Smooth muscle cell of the brain vasculature (primary cell): ENCODE data around the gene BBX.

Experiments used
- DNase-seq: peaks from one replicate; pipeline ENCODE4 v3.0.0-alpha.2; 2012; ENCODE audit warnings: low read depth, low spot score

The BBX gene

GRCh38 chr3:107598926-107599771 is 76.4 kb downstream of the BBX start:
- DNase-seq = peak; percentile 20

DNA sequence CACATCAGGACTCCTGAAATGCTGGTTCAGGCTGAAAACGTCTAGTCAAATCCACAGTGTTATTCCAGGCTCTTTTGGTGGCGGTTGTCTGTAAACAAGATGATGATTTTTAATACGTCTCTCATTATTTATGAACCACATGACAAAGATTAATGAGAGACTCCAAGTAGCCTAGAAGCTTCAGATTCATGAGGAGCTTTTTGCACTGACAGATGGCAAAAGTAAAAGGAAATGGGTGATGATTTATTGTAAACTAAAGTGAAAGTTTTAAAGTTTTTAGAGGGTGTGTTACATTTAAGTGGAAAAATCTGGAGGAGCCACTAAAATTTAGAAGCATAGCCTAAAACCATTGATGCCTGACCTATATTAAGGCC is 77.0 kb downstream of the BBX start:
- DNase-seq = no peak

DNA sequence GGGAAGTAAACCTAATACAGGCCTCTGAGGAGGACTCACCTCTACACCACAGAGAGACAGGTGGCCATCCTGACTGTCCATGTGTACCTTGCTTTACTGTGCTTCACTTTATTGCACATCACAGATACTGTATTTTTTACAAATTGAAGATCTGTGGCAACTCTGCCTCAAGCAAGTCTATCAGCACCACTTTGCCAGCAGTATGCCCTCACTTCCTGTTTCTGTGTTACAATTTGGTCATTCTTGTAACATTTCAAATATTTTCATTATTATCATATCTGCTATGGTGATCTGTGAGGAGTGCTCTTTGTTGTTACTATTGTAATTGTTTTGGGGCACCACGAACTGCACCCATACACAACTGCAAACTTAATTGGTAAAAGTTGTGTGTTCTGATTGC is 78.0 kb downstream of the BBX start:
- no peak for DNase-seq

GRCh38 chr3:107604057-107604822 is 81.5 kb downstream of the BBX start:
- no peak for DNase-seq

DNA sequence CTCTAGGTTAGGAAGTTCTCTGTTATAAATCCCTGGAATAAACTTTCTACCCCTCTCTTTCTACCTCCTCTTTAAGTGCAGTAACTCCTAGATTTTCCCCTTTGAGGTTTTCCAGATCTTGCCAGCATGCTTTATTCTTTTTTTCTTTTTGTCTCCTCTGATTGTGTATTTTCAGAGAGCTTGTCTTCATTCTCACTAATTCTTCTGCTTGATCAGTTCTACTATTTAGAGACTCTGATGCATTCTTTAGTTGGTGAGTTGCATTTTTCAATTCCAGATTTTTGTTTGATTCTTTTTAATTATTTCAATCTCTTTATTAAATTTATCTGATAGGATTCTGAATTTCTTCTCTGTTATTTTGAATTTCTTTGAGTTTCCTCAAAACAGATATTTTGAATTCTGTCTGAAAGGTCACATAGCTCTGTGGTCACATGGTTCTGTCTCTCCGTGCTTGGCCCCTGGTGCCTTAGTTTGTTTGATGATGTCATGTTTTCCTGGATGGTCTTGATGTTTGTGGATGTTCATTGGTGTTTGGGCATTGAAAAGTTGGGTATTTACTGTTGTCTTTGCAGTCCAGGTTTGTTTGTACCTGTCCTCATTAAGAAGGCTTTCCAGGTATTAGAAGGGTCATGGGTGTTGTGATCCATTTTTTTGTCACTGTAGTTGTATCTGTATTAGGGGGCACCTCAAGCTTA is 89.2 kb downstream of the BBX start:
- DNase-seq = no peak

DNA sequence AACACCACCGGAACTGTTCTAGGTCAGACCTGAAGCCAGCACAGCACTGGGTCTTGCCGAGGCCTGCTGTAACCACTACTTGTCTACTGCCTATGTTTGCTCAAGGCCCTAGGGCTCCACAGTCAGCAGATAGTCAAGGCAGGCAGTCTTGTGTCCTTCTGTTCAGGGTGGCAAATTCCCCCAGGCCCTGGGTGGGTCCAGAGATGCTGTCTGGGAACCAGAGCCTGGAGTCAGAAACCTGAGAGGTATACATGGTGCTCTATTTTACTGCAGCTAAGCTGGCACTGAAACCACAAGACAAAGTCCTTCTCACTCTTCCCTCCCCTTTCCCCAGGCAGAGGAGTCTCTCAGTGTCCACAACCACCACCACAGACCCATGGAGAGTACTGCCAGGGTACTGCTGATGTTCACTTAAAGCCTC is 89.9 kb downstream of the BBX start:
- no peak for DNase-seq

DNA sequence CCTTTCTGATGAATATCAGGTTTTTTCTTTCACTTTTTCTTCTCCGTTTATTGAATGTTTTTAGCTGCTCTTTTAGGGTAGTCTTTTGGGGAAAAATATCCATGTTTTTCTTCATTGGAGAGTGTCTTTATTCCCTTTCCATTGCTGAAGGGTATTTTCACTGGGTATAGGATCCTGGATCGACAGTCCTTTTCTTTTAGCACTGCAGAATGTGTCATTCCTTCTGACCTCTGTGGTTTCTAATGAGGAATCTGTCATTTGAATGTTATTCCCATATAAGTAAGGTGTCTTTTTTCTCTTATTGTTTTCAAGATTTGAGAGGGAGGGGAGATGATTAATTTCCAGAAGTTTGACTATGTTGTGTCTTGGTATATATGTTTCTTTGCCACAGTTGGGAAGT is 96.8 kb downstream of the BBX start:
- no peak for DNase-seq

DNA sequence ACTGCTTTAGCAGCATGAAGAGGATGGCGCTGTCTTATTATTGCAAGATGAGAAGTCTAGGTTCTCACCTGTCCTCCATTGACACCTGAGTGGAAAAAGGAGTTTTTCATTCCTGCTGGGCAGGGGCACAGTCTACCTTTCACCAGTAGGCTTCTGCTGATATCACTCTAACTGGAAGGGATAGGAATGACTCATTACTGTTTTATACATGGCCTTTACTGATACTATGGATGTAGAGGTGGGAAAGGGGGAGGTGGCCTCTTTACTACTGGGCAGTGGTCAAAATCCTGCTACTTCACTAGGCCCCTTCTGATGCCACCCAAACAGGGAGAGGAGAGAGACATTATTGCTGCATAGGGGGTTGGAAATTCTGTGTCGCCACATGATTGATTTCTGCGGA is 97.8 kb downstream of the BBX start:
- no peak for DNase-seq

- no peak for DNase-seq
Observed at GRCh38 chr3:107621465-107621864, 98.7 kb downstream of the BBX start.

GRCh38 chr3:107627962-107628542 is 105.3 kb downstream of the BBX start:
- no peak for DNase-seq

GRCh38 chr3:107629566-107629965 is 106.8 kb downstream of the BBX start:
- no peak for DNase-seq

DNA sequence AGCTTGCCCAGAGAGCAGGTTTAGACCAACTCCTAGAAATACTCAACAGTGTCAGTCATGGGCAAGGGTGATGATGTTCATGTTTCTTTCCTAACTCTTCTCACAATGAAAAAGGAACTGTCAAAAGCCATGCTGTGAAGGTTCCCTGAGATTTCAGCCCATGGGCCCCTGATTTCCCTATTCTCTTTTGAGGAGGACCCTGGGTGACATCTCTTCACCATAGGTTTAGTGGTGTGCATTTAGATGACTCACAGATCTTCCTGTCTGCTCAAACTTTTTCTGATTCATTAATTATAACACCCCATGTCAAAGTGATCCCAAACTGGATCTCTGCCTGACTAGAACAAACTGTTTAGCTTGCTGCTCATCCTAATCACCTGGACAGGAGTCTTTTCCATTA is 108.0 kb downstream of the BBX start:
- no peak for DNase-seq

DNA sequence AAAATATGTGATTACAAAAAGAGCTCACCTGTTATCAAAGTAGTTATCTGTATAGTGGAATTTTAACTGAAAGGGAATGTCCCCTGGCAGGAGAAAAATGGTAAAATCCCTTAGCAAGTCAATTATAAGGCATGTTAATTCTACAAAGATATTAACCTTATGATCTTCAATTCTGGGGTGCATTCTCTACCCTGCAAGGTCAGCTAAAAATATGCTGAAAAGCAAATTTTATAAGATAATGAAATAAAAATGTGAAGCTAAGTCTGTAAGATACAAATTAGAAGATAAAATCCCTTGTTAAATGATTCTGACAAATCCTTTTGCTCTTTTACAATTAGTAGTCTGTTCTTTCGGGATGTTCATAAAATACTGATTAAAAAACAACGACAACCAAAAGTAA is 109.8 kb downstream of the BBX start:
- DNase-seq = no peak

DNA sequence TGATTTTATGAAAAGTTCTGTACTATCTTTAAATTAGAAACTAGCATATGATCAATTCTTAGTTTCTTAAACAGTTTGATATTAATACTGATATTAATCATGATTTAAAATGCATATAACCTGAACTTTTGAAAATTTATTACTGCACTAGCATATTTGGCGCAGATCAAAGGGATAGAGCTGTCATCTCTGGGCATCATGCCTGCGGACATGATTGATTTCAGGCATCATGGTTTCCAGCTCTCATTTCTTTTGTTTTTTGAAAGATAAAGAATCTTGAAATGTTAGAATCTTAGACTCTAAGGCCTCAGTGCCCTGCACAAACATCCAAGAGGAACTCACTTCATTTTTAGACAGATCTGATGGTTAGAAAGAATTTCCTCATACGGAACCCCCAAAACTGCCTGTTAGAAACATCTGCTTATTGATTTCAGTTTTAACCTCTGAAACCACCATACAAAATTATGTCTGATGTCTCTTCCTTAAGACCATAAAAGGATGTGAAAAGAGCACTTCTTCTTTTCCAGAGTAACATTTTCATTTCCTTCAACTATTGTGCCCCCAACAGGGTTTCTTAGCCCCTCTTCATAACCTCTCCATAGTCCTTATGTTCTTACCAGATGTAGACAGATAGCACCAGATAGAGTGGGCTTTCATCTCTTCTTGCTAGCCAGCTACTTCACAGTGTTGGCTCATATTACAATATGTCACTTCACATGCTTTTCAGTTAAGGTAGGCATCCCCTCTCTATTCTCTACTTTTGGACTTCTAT is 110.8 kb downstream of the BBX start:
- no peak for DNase-seq

DNA sequence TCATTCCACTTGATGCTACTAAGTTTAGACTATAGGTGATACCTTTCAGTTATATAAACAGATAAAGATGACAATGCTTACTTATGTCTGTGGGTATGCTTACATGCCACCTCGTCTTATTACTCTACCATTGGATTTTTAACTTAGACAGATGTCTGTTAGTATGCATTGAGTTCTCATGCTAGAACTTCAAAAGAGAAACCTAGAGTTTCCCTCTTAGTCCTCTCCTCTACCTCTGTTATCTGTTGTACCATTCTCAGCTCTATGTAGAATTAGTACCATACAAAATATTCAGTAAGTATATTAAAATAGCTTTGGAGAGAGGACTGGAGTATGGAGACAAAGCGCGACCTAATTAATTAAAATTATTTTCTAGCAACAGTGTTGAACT is 111.3 kb downstream of the BBX start:
- DNase-seq = no peak

DNA sequence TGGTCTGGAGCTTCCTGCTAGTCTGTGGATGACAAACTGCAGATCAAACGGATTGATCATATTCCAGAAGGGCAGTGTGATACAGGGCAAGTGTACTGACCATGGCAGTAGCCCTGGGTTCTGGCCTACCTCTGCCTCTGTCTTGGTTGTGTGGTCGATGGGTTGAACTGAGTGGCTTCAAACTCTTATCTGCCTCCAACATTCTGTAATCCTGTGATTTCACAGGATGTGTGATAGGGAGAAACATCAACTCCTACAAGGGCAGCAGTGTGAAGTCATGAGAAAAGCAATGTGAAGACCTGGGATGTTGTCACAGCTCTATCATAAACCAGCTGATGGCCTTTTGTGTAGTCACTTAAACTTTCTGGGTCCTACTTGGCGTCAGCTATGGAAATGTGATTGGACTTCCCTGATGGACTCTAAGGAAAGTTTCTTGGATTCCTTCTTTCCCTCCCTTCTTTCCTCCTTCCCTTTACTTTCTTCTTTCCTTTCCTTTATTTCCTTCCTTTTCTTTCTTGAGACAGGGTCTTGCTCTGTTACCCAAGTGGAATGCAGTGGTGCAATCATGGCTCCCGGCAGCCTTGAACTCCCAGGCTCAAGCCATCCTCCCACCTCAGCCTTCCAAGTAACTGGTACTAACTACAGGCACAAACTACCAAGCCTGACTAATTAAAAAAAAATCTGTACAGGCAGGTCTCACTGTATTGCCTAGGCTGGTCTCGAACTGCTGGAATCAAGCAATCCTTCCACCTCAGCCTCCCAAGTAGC is 114.8 kb downstream of the BBX start:
- DNase-seq = no peak

- DNase-seq = no peak
Observed at GRCh38 chr3:107641572-107642307, 119.0 kb downstream of the BBX start.

DNA sequence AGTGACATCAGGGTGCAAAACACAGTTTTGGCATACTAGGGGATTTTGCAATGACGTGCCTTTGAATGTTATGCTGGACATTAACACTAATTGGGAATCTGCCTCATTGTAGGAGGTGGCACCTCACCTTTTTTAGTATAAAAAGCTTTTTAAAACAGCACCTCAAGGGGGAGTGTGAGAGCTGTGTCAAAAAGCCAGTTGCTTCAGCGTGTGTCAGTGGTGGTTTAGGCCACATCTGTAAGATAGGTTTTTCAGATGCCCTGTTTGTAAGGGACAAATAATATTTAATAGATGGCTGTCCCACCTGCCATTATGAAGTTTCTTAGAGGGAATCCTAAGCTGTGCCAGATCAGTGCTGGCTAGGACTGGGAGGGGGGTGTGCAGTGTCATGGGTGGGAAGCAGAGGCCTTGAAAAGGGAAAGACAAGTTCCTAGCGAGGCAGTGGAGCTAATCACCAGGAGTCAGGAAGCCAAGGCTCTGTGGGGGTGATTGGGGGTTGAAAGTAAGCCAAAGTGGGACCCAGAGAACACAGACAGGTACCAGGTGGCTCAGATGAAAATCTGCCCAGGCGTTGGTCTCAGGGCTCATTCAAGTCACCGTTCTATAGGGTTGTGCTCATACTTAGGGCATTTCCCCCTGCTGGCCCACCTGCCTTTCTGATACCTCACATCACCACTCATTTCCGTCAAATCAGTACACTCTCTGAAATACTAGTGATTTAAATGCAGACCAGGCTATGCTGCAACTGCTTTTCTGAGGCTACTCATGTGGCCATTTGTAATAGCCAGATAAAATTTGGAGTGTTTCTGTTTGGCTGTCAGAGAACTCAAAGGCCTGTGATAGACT is 120.5 kb downstream of the BBX start:
- DNase-seq = no peak

DNA sequence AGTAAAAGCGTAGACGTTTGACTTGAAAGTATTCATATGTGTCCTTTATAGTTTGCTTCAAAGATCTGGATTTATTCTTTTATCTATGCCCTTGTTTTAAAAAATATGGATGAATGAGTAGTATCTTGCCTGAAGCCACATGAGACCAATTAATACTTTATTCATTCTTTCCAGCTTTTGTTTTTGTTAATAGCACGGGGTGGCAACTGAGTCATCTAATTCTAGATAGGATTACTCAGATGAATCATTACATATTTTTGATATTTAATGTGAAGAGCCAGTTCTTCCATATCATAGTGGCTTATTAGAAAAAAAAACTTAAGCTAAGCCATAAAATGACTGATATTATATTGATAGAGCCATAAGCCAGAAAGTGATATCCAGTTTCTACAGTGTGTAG is 121.9 kb downstream of the BBX start:
- DNase-seq = no peak
